NCI-H2171 treated with DMSO at 0.1 percent for 48 hours (cell line): Measurements from ENCODE around the gene TRIB2.
"Not testable (repeated sequence)": the region's sequence is repeated elsewhere in the genome, so short reads cannot be mapped to it uniquely, and the experiment has no call there.

Experiments used
- DNase-seq: peaks from one replicate; lab custom pipeline; 2025; lab: John Stamatoyannopoulos, UW

Gene TRIB2

GRCh38 chr2:12716282-12717190 lies at the start of gene TRIB2:
TSS of gene TRIB2 (plus strand) at chr2:12716936. CDS start at chr2:12718308, 1,372 bp downstream.
- peak; percentile 89 for DNase-seq

GRCh38 chr2:12669036-12669435 lies 47.7 kb upstream of the TRIB2 start:
- no peak for DNase-seq

GRCh38 chr2:12672711-12673315 lies 43.9 kb upstream of the TRIB2 start:
- DNase-seq = no peak

DNA sequence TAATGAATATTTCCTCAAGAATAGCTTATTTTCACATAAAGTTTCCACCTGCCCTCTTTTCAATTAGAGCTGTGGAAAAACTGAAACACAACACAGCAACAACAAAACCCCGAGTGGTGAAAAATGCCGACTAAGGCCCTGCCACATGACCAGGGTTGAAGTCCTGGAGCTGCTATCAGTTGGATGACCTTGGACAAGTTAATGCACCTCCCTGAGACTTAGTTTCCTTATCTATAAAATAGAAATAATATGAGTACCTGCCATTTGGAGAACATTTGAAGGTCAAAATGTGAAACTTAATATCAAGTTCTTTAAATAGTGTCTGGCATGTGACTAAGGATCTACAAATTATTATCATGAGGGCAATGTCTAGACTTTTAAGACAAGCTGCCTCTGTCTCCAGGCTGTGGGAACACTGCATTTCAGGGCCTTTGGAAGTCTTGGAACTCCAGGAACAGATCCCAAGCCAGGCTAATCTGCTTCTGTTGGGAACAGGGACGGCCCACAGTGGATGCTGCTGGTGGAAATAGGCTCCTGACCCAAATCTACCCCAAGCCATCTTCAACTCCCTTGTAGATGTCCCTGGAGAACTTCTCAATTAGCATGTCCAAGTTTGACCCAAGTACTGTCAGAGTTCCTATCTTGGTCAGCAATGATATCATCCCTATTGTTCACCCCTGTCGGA lies 42.0 kb upstream of the TRIB2 start:
- no peak for DNase-seq

DNA sequence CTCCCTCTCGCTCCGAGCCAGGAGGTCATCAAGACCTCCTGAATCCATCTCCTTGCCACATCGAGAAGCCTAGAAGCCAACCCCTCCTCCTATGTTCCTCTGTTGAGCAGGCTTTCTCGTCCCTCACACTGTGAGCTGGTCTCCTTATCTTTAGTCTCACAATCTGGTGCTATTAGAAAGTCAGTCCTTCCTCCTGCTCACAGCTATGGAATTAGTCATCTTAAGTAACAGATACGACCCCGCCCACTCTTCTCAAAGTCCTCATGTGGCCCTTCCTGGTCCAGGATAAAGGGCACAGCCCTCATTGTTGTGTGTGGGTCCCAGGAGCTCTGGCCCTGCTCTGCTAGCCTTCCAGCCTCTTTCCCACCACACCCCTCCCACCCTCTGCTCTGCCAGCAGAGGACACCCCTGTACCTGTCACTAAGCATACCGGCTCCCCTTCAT lies 41.4 kb upstream of the TRIB2 start:
- DNase-seq = no peak

DNA sequence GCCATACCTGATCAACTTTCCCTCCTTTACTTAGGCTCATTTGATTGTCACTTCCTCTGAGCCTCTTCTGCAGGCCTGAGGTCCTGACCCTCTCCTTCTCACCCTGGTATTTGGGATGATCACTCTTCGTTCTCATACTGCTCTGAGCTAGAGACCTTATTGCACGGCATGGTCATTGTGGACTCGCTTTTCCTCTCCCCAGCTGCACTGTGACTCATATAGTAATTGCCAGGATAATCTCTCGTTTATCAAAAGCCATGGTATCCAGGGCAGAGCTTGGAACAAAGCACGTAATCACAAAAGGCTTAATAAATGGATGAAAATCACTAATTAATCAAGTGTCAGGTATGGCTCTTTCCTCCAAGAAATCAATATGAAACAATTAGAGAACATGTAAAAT lies 40.9 kb upstream of the TRIB2 start:
- no peak for DNase-seq

- DNase-seq = no peak
Observed at GRCh38 chr2:12676771-12677170, 40.0 kb upstream of the TRIB2 start.

- DNase-seq = no peak
Observed at GRCh38 chr2:12678186-12678585, 38.5 kb upstream of the TRIB2 start.

DNA sequence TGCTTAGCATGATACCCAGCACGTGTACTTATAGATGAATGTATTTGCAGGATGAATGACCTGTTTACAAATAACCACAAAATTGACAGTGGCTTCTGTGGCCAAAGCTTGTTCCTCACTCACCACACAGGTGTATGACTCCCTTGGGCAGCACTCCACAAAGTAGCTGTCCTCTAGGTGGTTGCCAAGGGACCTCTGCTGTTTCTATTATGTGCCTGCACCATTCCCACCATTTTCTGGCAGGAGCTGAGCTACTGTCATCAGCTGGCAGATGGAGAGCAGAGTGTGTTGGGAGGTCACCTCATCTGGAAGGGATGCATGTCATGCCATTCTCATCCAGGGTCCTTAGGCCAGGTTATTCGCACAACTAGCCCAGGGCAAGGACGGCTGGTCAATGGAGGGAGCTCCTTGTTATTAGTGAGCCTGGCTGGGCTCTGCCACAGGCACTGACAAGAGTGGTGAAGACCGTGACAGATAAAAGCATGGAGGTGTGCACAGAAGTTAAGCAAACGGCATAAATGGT lies 37.1 kb upstream of the TRIB2 start:
- DNase-seq = no peak

DNA sequence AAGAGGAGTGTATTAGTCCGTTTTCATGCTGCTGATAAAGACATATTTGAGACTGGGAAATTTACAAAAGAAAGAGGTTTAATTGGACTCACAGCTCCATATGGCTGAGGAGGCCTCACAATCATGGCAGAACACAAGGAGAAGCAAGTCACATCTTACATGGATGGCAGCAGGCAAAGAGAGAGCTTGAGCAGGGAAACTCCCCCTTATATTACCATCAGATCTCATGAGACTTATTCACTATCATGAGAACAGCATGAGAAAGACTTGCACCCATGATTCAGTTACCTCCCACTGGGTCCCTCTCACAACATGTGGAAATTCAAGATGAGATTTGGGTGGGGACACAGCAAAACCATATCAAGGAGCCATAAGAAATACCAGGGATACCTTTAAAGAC lies 36.6 kb upstream of the TRIB2 start:
- not testable (repeated sequence) for DNase-seq

DNA sequence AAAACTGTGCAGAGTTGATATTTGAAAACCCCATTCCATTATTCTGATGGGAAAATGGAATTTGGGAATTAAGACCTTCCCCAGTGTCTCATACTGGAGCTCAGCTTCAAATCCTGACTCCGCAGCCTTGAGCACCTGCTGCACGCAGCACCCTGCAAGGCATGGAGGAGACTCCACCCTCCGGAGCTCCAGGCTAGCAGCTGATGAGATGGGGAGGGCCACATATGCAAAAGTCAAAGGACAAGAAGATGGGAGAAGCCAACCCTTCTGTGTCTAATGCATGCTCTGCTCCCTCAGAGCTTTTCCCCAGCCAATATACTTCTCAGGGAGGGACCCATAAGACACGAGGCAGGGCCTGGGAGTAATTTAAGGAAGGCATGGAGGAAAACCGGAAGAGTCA lies 34.7 kb upstream of the TRIB2 start:
- DNase-seq = no peak

DNA sequence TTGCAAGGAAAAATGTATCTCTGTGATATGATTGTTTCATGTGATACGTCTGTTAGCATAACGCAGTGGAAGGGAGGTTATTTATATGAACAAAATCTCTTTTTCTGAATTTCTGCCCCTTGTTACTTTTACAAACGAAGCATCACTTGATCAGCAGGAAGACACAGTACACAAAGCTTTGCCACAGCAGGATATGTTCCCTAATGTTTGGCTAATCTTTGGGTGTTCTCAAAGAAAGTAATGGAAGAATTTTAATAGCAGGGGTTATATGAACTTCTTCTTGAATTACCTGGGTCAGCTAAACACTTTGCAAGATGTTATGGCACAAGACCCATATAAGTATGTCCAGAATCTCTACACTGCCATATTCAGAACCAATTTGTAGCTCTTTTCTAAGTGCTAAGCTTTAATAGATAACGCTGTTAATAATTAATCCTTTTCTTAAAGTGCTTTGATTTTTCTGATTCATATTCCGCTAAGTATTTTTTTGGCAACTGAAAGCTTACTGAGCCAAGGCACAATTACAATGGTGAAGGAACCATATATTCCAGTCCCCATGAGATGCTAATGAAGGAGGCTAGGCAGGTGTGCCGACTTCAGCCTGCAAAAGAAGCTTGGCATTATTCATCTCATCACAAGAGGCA lies 33.2 kb upstream of the TRIB2 start:
- DNase-seq = no peak

DNA sequence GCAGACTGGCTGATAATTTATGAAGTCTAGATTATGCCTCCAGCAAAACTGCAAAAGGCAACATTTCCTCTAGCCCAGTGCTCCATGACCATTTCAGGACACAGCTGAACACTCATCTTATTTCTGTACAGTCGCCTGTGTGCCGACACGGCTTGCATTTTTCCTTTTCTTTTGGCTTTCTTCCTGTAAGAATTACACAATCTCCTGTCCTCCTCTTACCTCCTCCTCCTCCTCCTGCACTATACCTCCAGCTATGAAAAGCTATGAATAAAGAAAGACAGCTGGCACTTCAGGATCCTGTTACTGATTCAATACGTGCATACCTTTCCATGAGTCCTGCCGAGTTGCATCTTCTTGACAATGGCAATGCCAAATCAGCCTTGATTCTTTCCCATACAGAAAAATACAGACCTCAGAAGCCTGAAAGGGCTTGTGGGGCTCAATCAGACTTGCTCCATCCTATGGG lies 32.2 kb upstream of the TRIB2 start:
- peak; percentile 60 for DNase-seq

DNA sequence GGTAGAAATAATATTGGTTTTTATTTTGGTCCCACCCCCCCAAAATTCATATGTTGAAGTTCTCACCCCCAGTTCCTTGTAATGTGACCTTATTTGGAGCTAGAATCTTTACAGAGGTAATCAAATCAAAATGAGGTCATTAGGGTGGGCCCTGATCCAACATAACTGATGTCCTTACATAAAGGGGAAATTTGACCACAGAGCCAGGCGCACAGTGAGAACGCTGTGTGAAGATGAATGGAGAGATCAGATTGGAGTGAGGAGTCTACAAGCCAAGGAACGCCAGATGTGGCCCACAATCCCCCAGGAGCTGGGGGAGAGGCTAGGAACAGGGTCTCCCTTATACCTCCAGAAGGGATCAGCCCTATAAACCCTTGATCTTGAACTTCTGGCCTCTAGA lies 31.6 kb upstream of the TRIB2 start:
- peak; percentile 18 for DNase-seq

DNA sequence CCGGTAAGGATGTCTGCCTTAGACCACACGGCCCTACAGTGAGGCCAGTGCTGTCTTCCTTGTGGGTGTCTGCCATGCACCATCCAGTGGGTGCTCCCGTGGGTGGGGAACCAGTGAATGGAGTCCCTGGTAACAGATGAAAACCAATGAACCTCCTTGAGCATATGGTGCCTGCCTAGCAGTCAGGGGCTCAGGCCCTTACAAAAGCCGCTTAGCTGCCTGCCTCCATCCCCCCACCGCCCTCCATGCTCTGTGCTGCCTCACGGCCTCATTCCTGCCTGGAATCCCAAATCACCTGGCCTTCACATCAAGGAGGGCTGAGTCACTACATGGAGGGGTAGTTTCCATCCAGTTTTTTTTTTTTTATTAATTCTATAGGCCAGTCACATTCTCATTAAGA lies 30.8 kb upstream of the TRIB2 start:
- no peak for DNase-seq

GRCh38 chr2:12686708-12687283 lies 29.9 kb upstream of the TRIB2 start:
- DNase-seq = no peak

GRCh38 chr2:12688091-12688490 lies 28.6 kb upstream of the TRIB2 start:
- no peak for DNase-seq

GRCh38 chr2:12688893-12689292 lies 27.8 kb upstream of the TRIB2 start:
- no peak for DNase-seq

GRCh38 chr2:12693509-12693908 lies 23.2 kb upstream of the TRIB2 start:
- DNase-seq = no peak

DNA sequence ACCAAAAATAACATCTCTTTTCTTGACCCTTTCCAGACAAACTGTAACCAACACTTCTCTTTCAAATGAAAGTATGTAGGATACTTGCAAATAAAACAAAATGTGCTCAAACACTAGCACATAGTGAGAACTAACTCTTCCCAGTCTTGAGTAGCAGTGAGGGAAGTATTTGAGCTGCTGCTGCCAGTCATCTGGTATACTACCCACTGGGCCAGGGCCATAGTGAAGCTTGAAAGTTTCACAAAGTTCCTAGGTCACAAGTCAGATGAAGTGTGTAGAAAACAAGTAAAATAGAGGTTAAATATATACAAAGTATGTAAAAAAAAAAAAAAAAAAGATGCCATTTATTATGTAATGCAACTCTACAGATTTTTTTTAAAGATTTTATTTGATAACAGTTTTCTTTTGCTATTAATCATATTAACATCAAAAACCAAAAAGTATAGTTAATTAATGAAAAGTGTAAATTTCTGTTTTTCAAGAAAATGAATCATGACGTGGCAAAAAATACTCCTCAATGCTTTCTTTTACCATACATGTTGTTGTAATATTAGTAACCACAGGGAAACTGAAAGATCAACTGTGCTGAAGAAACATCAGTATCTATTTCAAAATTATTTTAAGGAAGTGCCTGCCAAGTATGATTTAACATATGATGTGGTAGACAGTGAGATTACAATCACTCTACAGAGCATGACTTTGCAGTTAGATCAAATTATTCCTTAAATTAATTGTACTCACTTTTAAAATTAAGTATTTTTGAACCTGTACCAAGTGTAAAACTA lies 21.6 kb upstream of the TRIB2 start:
- DNase-seq = no peak

GRCh38 chr2:12697617-12698016 lies 19.1 kb upstream of the TRIB2 start:
- DNase-seq = no peak
